G401.6 (cell line): ENCODE data around the gene CFAP299.
"Not testable (repeated sequence)": the region's sequence is repeated elsewhere in the genome, so short reads cannot be mapped to it uniquely, and the experiment has no call there.

Source experiments
- FAIRE-seq: peaks from 2 replicates; lab custom pipeline; 2012; peaks lifted over from hg19 to GRCh38; lab: Jason Lieb, UNC

The CFAP299 gene

GRCh38 chr4:80390178-80390577, 54.6 kb downstream of the CFAP299 start:
- FAIRE-seq, result no peak

- no peak for FAIRE-seq
These were observed 57.9 kb downstream of the CFAP299 start for GRCh38 chr4:80393246-80393969.

GRCh38 chr4:80393970-80394250, 58.4 kb downstream of the CFAP299 start:
- no peak for FAIRE-seq

DNA sequence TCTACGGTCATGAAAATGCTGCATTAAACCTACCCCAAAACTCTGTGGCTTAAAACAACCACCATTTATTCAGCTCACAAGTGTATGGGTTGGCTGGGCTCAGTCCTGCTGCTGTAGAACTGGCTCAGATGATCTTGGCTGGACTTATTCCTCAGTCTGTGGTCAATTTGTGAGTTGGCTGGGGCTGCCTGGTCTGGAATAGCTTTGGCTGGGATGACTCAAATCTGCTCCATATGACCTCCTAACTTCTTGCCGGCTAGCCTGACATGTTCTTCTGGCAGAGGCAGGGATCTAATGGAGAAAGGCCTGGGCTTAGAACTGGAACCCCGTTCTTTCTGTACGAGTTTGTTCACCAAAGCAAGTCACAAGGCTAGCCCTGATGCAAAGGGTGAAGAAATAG, 71.7 kb downstream of the CFAP299 start:
- no peak for FAIRE-seq

DNA sequence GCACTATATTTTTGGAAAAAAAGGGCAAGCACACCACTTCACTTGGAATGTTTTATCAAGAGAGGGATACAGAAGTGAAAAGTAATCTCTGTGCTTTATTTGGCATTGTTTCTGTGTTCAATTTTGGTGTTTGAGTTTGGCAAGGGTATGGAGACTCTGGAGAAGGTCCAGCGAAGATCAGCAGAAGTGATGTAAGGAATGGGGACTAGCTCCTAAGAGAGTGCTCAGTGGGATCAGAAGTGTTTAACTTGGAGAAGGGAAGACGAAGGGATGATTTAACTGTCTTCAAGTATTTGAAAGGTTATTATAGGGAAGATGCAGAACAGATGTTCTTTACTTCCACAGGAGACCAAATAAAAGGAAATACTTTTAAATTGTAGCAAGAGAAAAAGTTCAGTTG, 74.3 kb downstream of the CFAP299 start:
- FAIRE-seq, result no peak

DNA sequence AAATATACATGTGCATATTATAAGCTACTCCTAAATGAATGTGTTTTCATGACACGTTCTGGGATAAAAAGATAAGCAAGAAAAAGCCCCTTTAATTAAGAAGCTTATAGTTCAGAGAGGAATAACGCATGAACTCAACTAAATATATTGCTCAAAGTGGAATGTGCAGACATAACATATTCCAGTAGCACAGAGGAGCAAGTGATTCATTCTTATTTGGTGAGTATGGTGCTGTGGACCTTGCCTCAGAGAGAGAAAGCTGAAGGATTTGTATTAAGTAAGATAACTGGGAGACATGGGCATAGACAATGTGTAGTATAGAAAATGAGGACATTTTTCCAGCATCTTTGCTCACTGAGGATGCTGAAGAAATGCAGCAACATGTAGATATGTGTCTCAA, 76.8 kb downstream of the CFAP299 start:
- FAIRE-seq, result no peak

GRCh38 chr4:80413086-80413485, 77.6 kb downstream of the CFAP299 start:
- FAIRE-seq, result no peak

DNA sequence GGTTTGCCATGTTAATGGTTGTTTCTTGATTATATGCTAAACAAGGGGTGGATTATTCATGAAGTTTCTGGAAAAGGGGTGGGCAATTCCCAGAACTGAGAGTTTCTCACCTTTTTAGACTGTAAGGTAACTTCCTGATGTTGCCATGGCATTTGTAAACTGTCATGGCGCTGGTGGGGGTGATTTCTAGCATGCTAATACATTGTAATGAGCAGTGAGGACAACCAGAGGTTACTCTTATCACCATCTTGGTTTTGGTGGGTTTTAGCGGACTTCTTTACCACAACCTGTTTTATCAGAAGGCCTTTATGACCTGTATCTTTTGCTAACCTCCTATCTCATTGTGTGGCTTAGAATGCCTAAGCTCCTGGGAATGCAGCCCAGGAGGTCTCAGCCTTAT, 81.5 kb downstream of the CFAP299 start:
- no peak for FAIRE-seq

DNA sequence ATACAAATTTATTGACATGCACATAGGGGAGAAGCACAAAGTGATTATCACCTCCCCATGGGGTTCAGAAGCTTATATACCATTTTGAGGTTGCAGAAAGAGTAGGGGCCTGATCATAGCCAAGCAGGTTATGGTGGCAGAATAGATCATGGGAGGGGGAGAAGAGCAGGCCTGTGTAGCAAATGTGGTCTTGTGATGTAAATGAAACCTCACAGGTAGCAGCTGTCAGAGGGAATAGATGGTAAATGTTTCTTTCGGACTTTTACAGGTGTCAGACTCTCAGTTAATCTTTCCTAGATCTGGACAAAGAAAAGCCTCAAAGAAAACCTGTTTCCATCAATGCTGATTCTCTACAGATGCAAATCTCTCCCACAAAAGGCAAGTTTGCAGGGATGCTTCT, 84.4 kb downstream of the CFAP299 start:
- FAIRE-seq, result no peak

DNA sequence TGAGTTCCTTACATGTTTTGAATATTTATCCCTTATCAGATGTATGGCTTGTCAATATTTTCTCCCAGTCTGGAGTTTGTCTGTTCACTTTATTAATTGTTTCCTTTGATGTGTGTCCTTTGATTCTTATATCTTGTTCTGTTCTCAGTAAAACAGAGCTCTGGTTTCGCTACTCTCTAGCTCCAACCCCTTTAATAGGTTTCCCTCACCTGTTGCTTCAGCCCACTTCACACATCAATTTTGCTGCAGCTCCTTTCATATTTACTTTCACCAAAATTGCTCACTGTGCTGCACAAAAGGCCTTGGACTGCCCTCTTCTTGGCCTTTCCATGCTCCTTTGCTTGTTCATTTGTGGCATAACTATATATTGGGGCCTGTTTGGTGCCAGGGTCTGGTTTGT, 85.1 kb downstream of the CFAP299 start:
- FAIRE-seq, result no peak

DNA sequence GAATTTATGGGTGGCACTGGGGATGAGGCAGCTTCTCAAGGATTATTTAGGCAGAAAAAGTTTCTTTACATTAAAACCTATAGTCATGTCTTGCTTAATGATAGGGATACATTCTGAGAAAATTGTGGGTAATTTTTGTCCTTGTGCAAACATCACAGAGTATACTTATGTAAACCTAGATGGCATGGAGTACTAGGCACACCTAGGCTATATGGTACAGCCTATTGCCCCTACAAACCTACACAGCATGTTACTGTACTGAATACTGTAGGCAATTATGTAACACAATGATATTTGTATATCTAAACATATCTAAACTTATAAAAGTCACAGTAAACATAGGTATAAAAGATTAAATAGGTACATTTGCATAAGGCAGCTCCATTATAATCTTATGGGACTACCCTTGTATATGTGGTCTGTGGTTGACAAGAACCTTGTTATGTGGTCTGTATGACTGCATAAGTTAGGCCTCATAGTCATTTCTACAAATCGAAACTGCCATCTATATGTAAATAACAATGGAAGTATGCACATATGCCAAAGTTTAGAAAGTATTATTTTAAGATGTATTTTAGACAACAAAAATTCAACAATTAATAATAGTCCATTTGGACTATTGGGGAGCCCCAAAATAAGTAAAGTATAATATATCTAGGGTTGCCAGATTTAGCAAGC, 87.3 kb downstream of the CFAP299 start:
- no peak for FAIRE-seq

GRCh38 chr4:80423553-80424224, 88.2 kb downstream of the CFAP299 start:
- no peak for FAIRE-seq

DNA sequence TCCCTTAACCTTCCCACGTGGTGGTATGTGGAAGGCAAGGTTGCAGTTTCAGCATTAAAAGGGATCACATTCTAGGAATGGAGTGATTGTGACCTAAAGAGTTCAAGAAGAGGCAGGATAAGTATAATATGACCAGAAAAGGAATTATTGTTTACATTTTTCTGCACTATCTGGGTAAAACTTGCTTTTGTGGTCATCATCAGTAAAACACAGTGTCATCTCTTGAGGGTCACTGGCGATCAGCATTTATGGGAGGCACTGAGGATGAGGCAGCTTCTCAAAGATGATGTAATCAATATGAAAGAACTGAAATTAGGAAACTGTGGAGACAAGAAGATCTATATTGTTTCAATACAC, 88.7 kb downstream of the CFAP299 start:
- FAIRE-seq, result no peak

DNA sequence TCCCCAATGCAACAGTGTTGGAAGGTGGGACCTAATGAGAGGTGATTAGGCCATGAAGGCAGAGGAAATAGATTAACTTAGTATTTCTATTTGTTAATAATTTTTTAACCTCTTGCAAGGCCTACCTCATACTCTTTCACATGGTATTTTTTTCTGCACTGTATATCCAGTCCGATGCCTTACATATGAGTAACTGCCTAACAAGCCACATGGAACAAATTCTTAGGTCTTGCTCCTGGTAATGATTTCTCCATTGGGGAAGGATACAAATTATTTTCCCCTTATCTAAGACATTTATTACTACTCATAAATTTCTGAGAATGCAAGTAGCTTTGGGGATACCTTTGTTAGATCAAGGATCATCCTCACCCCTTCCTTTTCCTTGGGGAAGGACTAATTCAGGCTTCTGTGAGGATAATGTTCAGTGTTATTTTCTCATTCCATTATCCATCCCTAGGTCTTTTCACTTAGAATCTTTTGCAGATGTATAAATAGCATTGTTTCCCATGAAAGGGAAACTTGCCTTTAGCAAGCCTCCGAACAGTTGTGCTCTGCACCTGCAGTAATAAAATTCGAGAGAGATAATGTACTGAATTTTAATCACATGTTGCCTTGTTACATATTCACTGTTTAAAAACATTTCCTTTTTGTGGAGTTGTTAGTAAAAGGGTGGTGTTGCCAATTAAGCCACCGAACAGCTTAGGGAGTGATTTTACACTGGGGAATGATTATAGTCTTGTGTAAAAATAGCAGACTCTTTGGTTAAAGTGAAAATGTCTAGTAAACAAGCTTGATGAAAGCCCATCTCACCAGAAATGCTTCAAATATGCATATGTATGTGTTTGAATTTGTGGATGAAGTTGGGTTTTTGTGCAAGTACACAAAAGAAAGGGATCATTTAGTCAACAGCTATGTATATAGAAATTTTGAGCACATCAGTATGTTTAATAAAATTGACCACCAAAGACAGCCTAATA, 89.9 kb downstream of the CFAP299 start:
- no peak for FAIRE-seq

GRCh38 chr4:80431203-80431965, 95.9 kb downstream of the CFAP299 start:
- FAIRE-seq, result no peak

- no peak for FAIRE-seq
These were observed 98.7 kb downstream of the CFAP299 start for GRCh38 chr4:80434238-80434637.

DNA sequence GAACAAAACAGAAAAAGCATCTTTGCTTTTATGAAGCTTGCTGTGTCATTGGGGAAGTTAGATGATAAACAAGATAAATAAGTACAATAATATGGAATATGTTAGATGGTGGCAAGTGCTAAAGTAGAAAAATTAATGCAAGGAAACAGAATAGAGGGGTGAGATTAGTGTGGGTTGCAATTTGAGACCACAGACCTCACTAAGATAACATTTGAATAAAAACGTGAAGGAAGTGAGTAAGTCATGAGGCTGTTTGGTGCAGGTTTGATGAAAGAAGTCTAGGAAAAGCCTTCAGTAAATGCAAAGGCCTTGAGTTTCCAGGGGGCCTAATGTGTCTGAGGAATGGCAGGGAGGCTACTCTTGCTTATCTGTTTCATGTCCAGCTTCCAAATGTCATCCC, 102.5 kb downstream of the CFAP299 start:
- FAIRE-seq, result no peak

DNA sequence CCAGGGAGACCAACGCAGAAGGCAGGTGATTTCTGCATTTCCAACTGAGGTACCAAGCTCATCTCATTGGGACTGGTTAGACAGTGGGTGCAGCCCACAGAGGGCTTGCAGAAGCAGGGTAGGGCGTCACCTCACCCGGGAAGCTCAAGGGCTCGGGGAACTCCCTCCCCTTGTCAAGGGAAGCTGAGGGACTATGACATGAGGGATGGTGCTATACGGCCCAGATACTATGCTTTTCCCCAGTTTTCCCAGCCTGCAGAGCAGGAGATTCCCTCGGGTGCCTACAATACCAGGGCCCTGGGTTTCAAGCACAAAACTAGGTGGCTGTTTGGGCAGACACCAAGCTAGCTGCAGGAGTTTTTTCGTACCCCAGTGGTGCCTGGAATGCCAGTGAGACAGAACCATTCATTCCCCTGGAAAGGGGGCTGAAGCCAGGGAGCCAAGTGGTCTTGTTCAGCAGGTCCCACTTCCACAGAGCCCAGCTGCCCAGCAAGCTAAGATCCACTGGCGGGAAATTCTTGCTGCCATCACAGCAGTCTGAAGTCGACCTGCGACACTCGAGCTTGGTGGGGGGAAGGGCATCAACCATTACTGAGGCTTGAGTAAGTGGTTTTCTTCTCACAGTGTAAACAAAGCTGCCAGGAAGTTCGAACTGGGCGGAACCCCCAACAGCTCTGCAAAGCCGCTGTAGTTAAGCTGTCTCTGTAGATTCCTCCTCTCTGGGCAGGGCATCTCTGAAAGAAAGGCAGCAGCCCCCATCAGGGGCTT, 103.9 kb downstream of the CFAP299 start:
- not testable (repeated sequence) for FAIRE-seq

DNA sequence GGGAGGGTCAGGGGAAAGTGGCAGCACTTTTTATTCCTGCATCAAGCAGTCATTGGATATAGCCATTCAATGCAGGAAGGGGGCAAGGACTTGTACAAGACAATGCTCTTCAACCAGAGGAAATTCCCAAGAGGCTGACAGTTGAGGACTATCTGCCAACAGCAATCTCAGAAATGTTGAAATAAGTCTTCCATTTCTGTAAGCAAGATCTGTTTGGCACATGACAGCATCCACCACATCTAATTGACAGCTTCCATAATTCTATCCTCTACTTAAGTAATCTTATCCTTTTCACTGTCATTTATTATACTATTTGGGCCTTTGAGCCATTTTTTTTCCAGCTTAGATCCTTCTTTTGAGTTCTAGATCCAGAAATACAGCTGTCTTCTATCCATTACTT, 110.7 kb downstream of the CFAP299 start:
- FAIRE-seq, result no peak

- no peak for FAIRE-seq
These were observed 111.1 kb downstream of the CFAP299 start for GRCh38 chr4:80446664-80447063.

- no peak for FAIRE-seq
These were observed 112.0 kb downstream of the CFAP299 start for GRCh38 chr4:80447493-80447892.
